GM19463 (cell line): Measurements from ENCODE around the gene MAN1C1.

Experiments used
- ATAC-seq: cut with Tn5 transposase; IDR thresholded peaks from one replicate; pipeline ENCODE4 v1.9.1; 2021; ENCODE audit warnings: mild to moderate bottlenecking, moderate library complexity; ENCODE audit not compliant: unreplicated experiment

The MAN1C1 gene

GRCh38 chr1:25711555-25712298 lies 95.1 kb downstream of the MAN1C1 start:
- ATAC-seq, result no peak

GRCh38 chr1:25712299-25712970 lies 95.8 kb downstream of the MAN1C1 start:
- ATAC-seq, result no peak

- ATAC-seq, result no peak
Measured at GRCh38 chr1:25713961-25714360, 97.4 kb downstream of the MAN1C1 start.

- no peak for ATAC-seq
Measured at GRCh38 chr1:25714372-25714931, 97.9 kb downstream of the MAN1C1 start.

- ATAC-seq, result no peak
Measured at GRCh38 chr1:25715888-25716287, 99.3 kb downstream of the MAN1C1 start.

GRCh38 chr1:25716320-25716719 lies 99.7 kb downstream of the MAN1C1 start:
- ATAC-seq, result no peak

GRCh38 chr1:25718732-25719131 lies 102.1 kb downstream of the MAN1C1 start:
- no peak for ATAC-seq

GRCh38 chr1:25720624-25721023 lies 104.0 kb downstream of the MAN1C1 start:
- ATAC-seq, result no peak

GRCh38 chr1:25723250-25723880 lies 106.8 kb downstream of the MAN1C1 start:
- ATAC-seq, result no peak

- ATAC-seq, result no peak
Measured at GRCh38 chr1:25724201-25724600, 107.6 kb downstream of the MAN1C1 start.

- ATAC-seq, result no peak
Measured at GRCh38 chr1:25724966-25725365, 108.4 kb downstream of the MAN1C1 start.

GRCh38 chr1:25725482-25725881 lies 108.9 kb downstream of the MAN1C1 start:
- no peak for ATAC-seq

GRCh38 chr1:25727088-25727487 lies 110.5 kb downstream of the MAN1C1 start:
- ATAC-seq, result no peak

- ATAC-seq, result no peak
Measured at GRCh38 chr1:25727635-25728286, 111.2 kb downstream of the MAN1C1 start.

- no peak for ATAC-seq
Measured at GRCh38 chr1:25728301-25728935, 111.8 kb downstream of the MAN1C1 start.

- ATAC-seq, result no peak
Measured at GRCh38 chr1:25729045-25729444, 112.5 kb downstream of the MAN1C1 start.

- no peak for ATAC-seq
Measured at GRCh38 chr1:25729790-25730644, 113.4 kb downstream of the MAN1C1 start.

GRCh38 chr1:25731148-25731547 lies 114.6 kb downstream of the MAN1C1 start:
- no peak for ATAC-seq

GRCh38 chr1:25731626-25732370 lies 115.2 kb downstream of the MAN1C1 start:
- no peak for ATAC-seq
